Gastroesophageal sphincter (tissue), 3 donors: ENCODE data around the gene FCN2.

Experiments
- CTCF ChIP-seq, 4 experiments: fragments of 200-600 bp in 2 of 4; fragments of 450-650 bp in 2 of 4; sonication (generic) in 1 of 4; IDR thresholded peaks; one replicate each; pipeline ENCODE4 v1.5.1; 2017 to 2019; ENCODE audit warnings: antibody characterized with exemption in 4 of 4, mild to moderate bottlenecking in 2 of 4, moderate library complexity in 2 of 4
- EP300 ChIP-seq: sonication (generic); formaldehyde crosslinking; IDR thresholded peaks from one replicate; pipeline ENCODE4 v1.6.1; 2017; ENCODE audit warnings: antibody characterized with exemption, mild to moderate bottlenecking
- POLR2A ChIP-seq, 2 donors: fragments of 450-650 bp; IDR thresholded peaks; one replicate each; pipeline ENCODE4 v1.6.1; 2017; ENCODE audit warnings: antibody characterized with exemption in 2 of 2, mild to moderate bottlenecking in 2 of 2, moderate library complexity in 1 of 2
- POLR2AphosphoS5 ChIP-seq: sonication (generic); formaldehyde crosslinking; IDR thresholded peaks from one replicate; pipeline ENCODE4 v1.6.1; 2017; ENCODE audit warnings: antibody characterized with exemption

GRCh38 chr9:134882204-134882785 lies 1.7 kb downstream of the FCN2 start:
- no peak for TF ChIP-seq CTCF (IDR thresholded peaks at IDR 0.05)
- TF ChIP-seq POLR2A (IDR thresholded peaks at IDR 0.05), result no peak
- TF ChIP-seq POLR2AphosphoS5, result no peak
- TF ChIP-seq EP300, result no peak
